Measurements from ENCODE around the gene MYMK. TPM values are rescaled to one million over a fixed set of nuclear protein-coding genes. Genes with fewer than 3 reads are reported as not detected.

MYMK gene
- total and polyA plus RNA-seq, 2 experiments from 2014 or later: 1.3 TPM; not detected in 1

- H3K27ac ChIP-seq: no peak overlapping the region
- TF ChIP-seq EZH2 (IDR thresholded peaks at IDR 0.05; ENCODE audit: borderline replicate concordance) (no peak), EZH2phosphoT487 (IDR thresholded peaks at IDR 0.05; ENCODE audit: low read depth, severe bottlenecking, unreplicated experiment) (no peak), CTCF (IDR thresholded peaks at IDR 0.05; ENCODE audit: poor library complexity) (no peak)
- H4K20me1 ChIP-seq (ENCODE audit: insufficient read depth, poor library complexity, severe bottlenecking): no peaks in the 10 kb centered on the region
- H3K4me3 ChIP-seq: no peak overlapping the region
- no peaks in the 10 kb centered on the region for H3K36me3 ChIP-seq (replicated peaks; ENCODE audit: insufficient read depth, low read depth)
- no peaks in the 10 kb centered on the region for H3K9me2 ChIP-seq (replicated peaks; ENCODE audit: insufficient read depth)
- no peaks in the 10 kb centered on the region for H3K79me2 ChIP-seq
- H3K4me1 ChIP-seq (ENCODE audit: insufficient read depth): no peaks in the 10 kb centered on the region
- no peaks in the 10 kb centered on the region for H3K27me3 ChIP-seq
- no peak overlapping the region for H2AFZ ChIP-seq
- no peak for DNase-seq (ENCODE audit: low spot score)
- no peak overlapping the region for H3K4me2 ChIP-seq
- 97% methylated on average over 12 of the region's 19 CpGs for WGBS (ENCODE audit: low lambda C conversion rate, missing lambda C conversion rate)
- H3K9me3 ChIP-seq (ENCODE audit: low read depth): no peaks in the 10 kb centered on the region
Observed at GRCh38 chr9:133472753-133473378, 51.9 kb downstream of the MYMK start.

GRCh38 chr9:133472277-133472645, 52.5 kb downstream of the MYMK start:
- no peaks in the 10 kb centered on the region for H3K36me3 ChIP-seq (replicated peaks; ENCODE audit: insufficient read depth, low read depth)
- 95% methylated on average over 10 of the region's 11 CpGs for WGBS (ENCODE audit: low lambda C conversion rate, missing lambda C conversion rate)
- TF ChIP-seq CTCF (IDR thresholded peaks at IDR 0.05; ENCODE audit: poor library complexity) (no peak), EZH2 (IDR thresholded peaks at IDR 0.05; ENCODE audit: borderline replicate concordance) (no peak), EZH2phosphoT487 (IDR thresholded peaks at IDR 0.05; ENCODE audit: low read depth, severe bottlenecking, unreplicated experiment) (no peak)

GRCh38 chr9:133471551-133472276, 53.0 kb downstream of the MYMK start:
- no peak for DNase-seq (ENCODE audit: low spot score)

More at GRCh38 chr9:133472277-133472645, 52.5 kb downstream of the MYMK start:
- DNase-seq (ENCODE audit: low spot score): no peak
- no peaks in the 10 kb centered on the region for H3K79me2 ChIP-seq
- no peak overlapping the region for H2AFZ ChIP-seq
- H3K4me1 ChIP-seq (ENCODE audit: insufficient read depth): no peaks in the 10 kb centered on the region
- H3K27me3 ChIP-seq: no peaks in the 10 kb centered on the region
- no peak overlapping the region for H3K27ac ChIP-seq
- no peaks in the 10 kb centered on the region for H3K9me3 ChIP-seq (ENCODE audit: low read depth)
- H3K4me3 ChIP-seq: no peak overlapping the region
- H3K4me2 ChIP-seq: no peak overlapping the region
- H3K9me2 ChIP-seq (replicated peaks; ENCODE audit: insufficient read depth): no peaks in the 10 kb centered on the region
- no peaks in the 10 kb centered on the region for H4K20me1 ChIP-seq (ENCODE audit: insufficient read depth, poor library complexity, severe bottlenecking)

More at GRCh38 chr9:133471551-133472276, 53.0 kb downstream of the MYMK start:
- H3K27ac ChIP-seq: no peak overlapping the region
- H3K36me3 ChIP-seq (replicated peaks; ENCODE audit: insufficient read depth, low read depth): no peaks in the 10 kb centered on the region
- H3K4me1 ChIP-seq (ENCODE audit: insufficient read depth): no peaks in the 10 kb centered on the region
- no peaks in the 10 kb centered on the region for H4K20me1 ChIP-seq (ENCODE audit: insufficient read depth, poor library complexity, severe bottlenecking)
- H3K9me3 ChIP-seq (ENCODE audit: low read depth): no peaks in the 10 kb centered on the region
- H2AFZ ChIP-seq: no peak overlapping the region
- H3K9me2 ChIP-seq (replicated peaks; ENCODE audit: insufficient read depth): no peaks in the 10 kb centered on the region
- H3K4me2 ChIP-seq: no peak overlapping the region
- no peaks in the 10 kb centered on the region for H3K27me3 ChIP-seq
- 87% methylated on average over 27 of the region's 27 CpGs for WGBS (ENCODE audit: low lambda C conversion rate, missing lambda C conversion rate)
- no peaks in the 10 kb centered on the region for H3K79me2 ChIP-seq
- TF ChIP-seq EZH2 (IDR thresholded peaks at IDR 0.05; ENCODE audit: borderline replicate concordance) (no peak), EZH2phosphoT487 (IDR thresholded peaks at IDR 0.05; ENCODE audit: low read depth, severe bottlenecking, unreplicated experiment) (no peak), CTCF (IDR thresholded peaks at IDR 0.05; ENCODE audit: poor library complexity) (no peak)
- no peak overlapping the region for H3K4me3 ChIP-seq

All from hepatocyte (in vitro differentiated cells).